GM19035 (cell line): Measurements from ENCODE around the gene KIF26A.
"Not testable (repeated sequence)": the region's sequence is repeated elsewhere in the genome, so short reads cannot be mapped to it uniquely, and the experiment has no call there.

Source experiments
- ATAC-seq: cut with Tn5 transposase; IDR thresholded peaks from one replicate; pipeline ENCODE4 v1.9.1; 2021; ENCODE audit not compliant: unreplicated experiment

The KIF26A gene

GRCh38 chr14:104143521-104144452 is 5.4 kb downstream of the KIF26A start:
- no peak for ATAC-seq

DNA sequence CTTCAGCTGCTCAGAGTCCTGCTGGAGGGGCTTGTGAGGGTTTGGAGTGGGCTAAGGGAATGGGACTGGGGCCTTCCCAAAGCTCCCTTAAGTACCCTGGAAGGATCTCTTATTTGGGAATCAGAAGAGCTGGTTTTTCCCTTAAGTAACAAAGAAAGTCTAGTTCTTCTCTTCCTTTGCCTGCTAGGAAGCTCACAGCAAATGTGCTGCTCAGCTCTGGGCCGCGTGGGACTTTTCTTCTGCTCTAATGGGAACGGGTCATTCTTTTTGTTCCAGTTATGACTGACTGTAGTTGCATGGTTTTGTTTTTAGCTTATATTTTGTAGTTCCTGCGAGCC is 6.0 kb downstream of the KIF26A start:
- no peak for ATAC-seq

- ATAC-seq, result no peak
Observed at GRCh38 chr14:104144911-104145825, 6.8 kb downstream of the KIF26A start.

- no peak for ATAC-seq
Observed at GRCh38 chr14:104145826-104146601, 7.6 kb downstream of the KIF26A start.

DNA sequence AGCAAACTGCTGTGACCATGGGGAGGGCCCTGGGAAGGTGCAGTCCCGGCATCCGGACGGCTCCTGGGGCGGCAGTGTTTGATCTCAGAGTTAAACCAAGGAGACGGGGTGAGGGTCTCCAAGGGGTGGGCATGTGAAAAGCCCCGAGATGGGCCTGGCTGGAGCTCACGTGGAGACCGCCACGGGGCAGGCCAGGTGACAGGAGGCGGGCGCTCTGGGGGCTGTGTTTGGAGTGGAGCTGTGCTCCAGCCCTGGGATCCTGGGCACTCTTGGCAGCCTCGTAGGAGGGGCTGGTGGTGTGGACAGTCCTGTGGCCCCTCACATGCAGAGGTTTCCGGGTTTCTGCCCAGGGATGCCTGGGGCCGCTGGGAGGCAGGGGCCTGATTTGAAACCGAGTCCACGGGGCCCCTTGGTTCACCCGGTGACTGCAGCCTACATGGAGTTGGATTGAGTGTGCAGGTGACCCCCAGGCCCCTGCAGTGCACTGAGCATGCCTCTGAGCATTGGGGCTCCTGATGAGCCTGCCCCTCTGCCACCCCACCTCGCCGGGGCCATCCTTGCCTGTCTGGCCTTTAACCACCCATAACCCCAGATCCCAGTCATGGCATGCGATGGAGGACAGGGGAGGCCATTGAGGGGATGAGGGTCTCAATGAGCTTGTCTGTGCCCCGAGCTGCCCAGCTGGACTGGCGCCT is 8.4 kb downstream of the KIF26A start:
- no peak for ATAC-seq

DNA sequence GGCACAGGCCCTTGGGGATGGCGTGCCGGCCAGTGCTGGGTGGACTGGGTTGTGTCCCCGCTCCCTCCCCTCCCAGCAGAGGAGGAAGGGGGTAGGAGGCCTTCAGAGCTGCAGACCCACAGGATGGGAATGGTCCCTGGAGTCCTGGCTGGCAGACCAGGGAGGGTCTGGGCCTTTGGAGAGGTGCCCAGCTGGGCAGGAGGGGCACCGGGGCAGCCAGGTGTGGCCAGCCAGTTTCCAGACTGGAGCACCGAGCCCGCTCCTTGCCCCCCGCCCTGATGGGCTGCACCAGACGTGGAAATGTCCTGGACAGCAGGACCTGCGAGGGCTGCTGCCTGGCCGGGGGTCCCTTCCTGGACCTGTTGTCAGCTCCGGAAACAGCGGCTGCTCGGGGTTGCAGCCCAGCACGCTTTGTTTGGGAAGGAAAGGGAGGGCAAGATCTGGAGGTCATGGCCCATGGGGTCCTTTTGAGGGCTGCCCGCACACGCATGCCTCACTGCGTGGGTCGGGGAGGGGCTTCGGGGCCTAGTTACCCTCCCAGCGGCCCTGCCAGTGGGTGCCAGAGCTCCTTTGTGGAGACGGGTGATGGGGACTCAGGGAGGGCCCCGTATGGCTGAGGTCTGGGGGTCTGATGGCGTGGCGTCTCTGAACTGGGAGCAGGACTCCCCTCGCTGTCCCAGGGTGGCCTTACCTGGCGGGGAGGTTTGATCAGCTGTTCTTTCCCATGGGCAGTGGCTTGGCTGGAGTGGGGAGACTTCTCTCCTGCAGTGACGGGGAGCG is 9.1 kb downstream of the KIF26A start:
- ATAC-seq, result no peak

GRCh38 chr14:104148433-104149277 is 10.3 kb downstream of the KIF26A start:
- ATAC-seq, result no peak

GRCh38 chr14:104149278-104149595 is 10.8 kb downstream of the KIF26A start:
- ATAC-seq, result no peak

DNA sequence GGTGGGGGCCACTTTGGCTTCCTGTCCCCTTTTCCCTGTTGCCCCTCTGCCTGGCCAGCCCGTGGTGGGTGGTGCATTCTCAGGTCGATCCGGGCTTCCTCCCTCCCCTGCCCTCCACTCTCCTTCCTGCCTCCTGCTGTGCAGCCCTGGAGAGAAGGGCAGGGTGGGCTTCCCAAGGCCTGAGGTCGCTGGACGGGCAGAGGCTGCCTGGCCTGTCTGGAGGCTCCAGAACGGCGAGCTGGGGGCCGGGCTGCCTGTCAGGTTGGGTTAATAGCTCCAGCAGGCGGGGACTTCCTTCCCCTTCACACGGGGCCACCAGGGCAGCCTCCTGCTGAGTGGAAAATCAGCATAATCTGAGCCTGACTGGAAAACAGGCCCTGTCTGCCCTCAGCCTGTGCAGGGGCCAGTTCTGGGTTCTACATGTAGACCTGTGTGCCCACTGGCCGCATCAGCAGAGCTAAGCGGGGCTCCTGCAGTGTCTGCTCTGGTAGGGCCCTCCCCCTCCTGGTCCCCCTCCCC is 11.3 kb downstream of the KIF26A start:
- no peak for ATAC-seq

- ATAC-seq, result no peak
Observed at GRCh38 chr14:104150136-104151025, 12.0 kb downstream of the KIF26A start.

GRCh38 chr14:104151026-104151381 is 12.6 kb downstream of the KIF26A start:
- no peak for ATAC-seq

- no peak for ATAC-seq
Observed at GRCh38 chr14:104151566-104152245, 13.3 kb downstream of the KIF26A start.

- no peak for ATAC-seq
Observed at GRCh38 chr14:104152246-104152575, 13.8 kb downstream of the KIF26A start.

DNA sequence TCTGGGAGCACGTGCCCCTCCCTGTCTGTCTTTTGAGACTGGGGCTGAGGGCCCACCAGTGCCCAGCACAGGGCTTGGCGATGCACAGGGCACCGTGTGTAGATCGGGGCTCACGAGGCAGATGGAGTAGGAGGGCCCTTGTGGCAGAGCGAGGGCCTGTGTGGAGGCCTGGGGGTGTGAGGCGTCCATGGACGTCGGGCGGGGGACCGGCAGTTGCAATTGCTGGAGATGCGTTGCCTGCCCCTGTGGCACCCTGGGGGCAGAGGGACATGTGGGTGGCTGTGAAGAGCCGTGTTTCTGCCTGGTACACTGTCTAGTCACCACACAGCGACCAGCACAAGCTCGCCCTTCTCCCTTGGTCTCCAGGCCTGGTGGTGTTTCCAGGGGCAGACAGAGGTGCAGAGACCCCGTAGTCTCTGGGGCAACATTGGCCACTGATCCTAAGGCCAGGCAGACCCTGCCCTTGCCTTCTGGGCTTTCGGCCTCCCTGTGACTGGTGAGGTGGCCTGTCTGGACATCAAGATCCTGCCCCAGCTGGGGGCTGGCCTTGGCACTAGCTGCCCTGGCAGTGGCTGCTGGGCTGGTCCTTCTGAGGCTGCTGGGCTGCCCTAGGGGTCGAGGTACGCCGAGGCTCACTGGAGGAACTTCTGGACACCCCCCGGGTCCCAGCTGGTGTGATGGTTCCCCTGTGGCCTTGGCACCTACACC is 14.5 kb downstream of the KIF26A start:
- no peak for ATAC-seq

- not testable (repeated sequence) for ATAC-seq
Observed at GRCh38 chr14:104153394-104153755, 15.0 kb downstream of the KIF26A start.

GRCh38 chr14:104154246-104154645 is 15.9 kb downstream of the KIF26A start:
- no peak for ATAC-seq

DNA sequence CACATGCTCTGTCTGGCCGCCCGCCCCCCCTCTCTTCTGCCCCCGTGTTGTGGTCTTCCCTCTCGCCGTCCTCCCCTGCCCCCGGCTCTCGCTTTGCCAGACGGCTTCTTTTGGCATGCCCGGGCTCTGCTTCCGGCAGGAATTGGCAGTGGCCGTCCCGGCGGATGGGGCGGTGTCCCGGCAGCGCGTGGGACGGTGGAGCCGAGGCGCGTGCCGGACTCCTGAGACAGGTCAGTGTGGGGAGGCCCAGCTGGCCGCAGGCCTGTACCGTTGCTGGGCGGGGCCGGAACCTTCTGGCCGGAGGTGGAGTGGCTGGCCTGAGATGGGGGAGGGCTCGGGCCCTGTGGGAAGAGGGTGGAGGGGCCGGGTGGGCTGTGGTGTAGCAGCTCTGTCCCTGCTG is 17.1 kb downstream of the KIF26A start:
- no peak for ATAC-seq
